WTC11 (cell line): Measurements from ENCODE around the gene FAM162B. TPM values are rescaled to one million over a fixed set of nuclear protein-coding genes. Genes with fewer than 3 reads are reported as not detected.

Experiments used
- ATAC-seq: fragments of 200-7000 bp; cut with Tn5 transposase; 2 replicates; pipeline ENCODE4 v1.10.0; 2021; ENCODE audit warnings: mild to moderate bottlenecking, moderate library complexity
- CTCF ChIA-PET: fragments of 300-600 bp; sonication (Branson Sonifier 250); formaldehyde crosslinking; loops from one replicate; lab custom pipeline; 2021; ENCODE audit warnings: antibody characterized with exemption; lab: Charles Lee
- POLR2A ChIA-PET: fragments of 350-600 bp; sonication (Branson Sonifier 250); formaldehyde crosslinking; loops from one replicate; lab custom pipeline; 2021; ENCODE audit warnings: antibody characterized with exemption; lab: Charles Lee
- DNase-seq: peaks from one replicate; pipeline ENCODE4 v3.0.0; 2021; ENCODE audit warnings: low spot score
- H3K27ac Mint-ChIP-seq: 2 replicates; pipeline ENCODE4 v1.8.0; 2021; ENCODE audit warnings: mixed read lengths
- H3K27me3 Mint-ChIP-seq: 2 replicates; pipeline ENCODE4 v1.8.0; 2021; ENCODE audit warnings: low read depth, mild to moderate bottlenecking, moderate library complexity, mixed read lengths
- H3K36me3 Mint-ChIP-seq: 2 replicates; pipeline ENCODE4 v1.8.0; 2021; ENCODE audit warnings: mixed read lengths
- H3K4me1 Mint-ChIP-seq: 2 replicates; pipeline ENCODE4 v1.8.0; 2022; ENCODE audit warnings: mixed read lengths
- H3K4me3 Mint-ChIP-seq: 2 replicates; pipeline ENCODE4 v1.8.0; 2021; ENCODE audit warnings: mild to moderate bottlenecking, moderate library complexity, mixed read lengths
- H3K9me3 Mint-ChIP-seq: 2 replicates; pipeline ENCODE4 v1.8.0; 2021; ENCODE audit warnings: mixed read lengths
- CTCF ChIP-seq: fragments of 200-600 bp; IDR thresholded peaks from 2 replicates; pipeline ENCODE4 v1.8.0; 2022; ENCODE audit warnings: antibody characterized with exemption
- E2F5 ChIP-seq: sonication (generic); formaldehyde crosslinking; IDR thresholded peaks from 2 replicates; pipeline ENCODE4 v1.8.1; 2022; ENCODE audit warnings: mild to moderate bottlenecking, moderate library complexity, missing genetic modification reagents
- EMX1 ChIP-seq: fragments of 250-450 bp; sonication (Bioruptor Pico); IDR thresholded peaks from 2 replicates; pipeline ENCODE4 v1.8.0; 2021; ENCODE audit warnings: mild to moderate bottlenecking
- ESRRA ChIP-seq: sonication (generic); formaldehyde crosslinking; IDR thresholded peaks from 2 replicates; pipeline ENCODE4 v1.8.1; 2022; ENCODE audit warnings: mild to moderate bottlenecking, missing genetic modification reagents, borderline replicate concordance
- ETV6 ChIP-seq: sonication (generic); formaldehyde crosslinking; IDR thresholded peaks from 2 replicates; pipeline ENCODE4 v1.8.1; 2022; ENCODE audit warnings: mild to moderate bottlenecking, missing genetic modification reagents
- FOXJ3 ChIP-seq: sonication (generic); formaldehyde crosslinking; IDR thresholded peaks from 2 replicates; pipeline ENCODE4 v1.9.0; 2021; ENCODE audit warnings: missing genetic modification reagents, mild to moderate bottlenecking, borderline replicate concordance
- GABPB1 ChIP-seq: sonication (generic); formaldehyde crosslinking; IDR thresholded peaks from 2 replicates; pipeline ENCODE4 v1.8.1; 2023; ENCODE audit warnings: mild to moderate bottlenecking, missing genetic modification reagents
- GRHL2 ChIP-seq: fragments of 250-450 bp; sonication (Bioruptor Pico); IDR thresholded peaks from 2 replicates; pipeline ENCODE4 v1.8.0; 2022; ENCODE audit warnings: mild to moderate bottlenecking, moderate library complexity; ENCODE audit not compliant: insufficient replicate concordance, severe bottlenecking
- HMGA2 ChIP-seq: fragments of 250-450 bp; sonication (Bioruptor Pico); IDR thresholded peaks from 2 replicates; pipeline ENCODE4 v1.4.0; 2021; ENCODE audit warnings: mild to moderate bottlenecking, moderate library complexity
- KAT7 ChIP-seq: sonication (generic); formaldehyde crosslinking; IDR thresholded peaks from 2 replicates; pipeline ENCODE4 v1.8.1; 2023; ENCODE audit warnings: missing genetic modification reagents, mild to moderate bottlenecking, borderline replicate concordance
- MAX ChIP-seq: sonication (generic); formaldehyde crosslinking; IDR thresholded peaks from 2 replicates; pipeline ENCODE4 v1.8.0; 2022; ENCODE audit warnings: mild to moderate bottlenecking, missing genetic modification reagents
- NFATC4 ChIP-seq: fragments of 250-450 bp; sonication (Bioruptor Pico); IDR thresholded peaks from 2 replicates; pipeline ENCODE4 v1.9.0; 2021; ENCODE audit warnings: mild to moderate bottlenecking
- PRRX2 ChIP-seq: fragments of 250-450 bp; sonication (Bioruptor Pico); IDR thresholded peaks from 2 replicates; pipeline ENCODE4 v1.8.0; 2021; ENCODE audit warnings: mild to moderate bottlenecking
- RELA ChIP-seq: sonication (generic); formaldehyde crosslinking; IDR thresholded peaks from 2 replicates; pipeline ENCODE4 v1.8.1; 2022; ENCODE audit warnings: missing genetic modification reagents, mild to moderate bottlenecking, borderline replicate concordance
- RORB ChIP-seq: fragments of 250-450 bp; sonication (Bioruptor Pico); IDR thresholded peaks from 2 replicates; pipeline ENCODE4 v1.9.0; 2021; ENCODE audit warnings: mild to moderate bottlenecking
- SMAD3 ChIP-seq: sonication (generic); formaldehyde crosslinking; IDR thresholded peaks from 2 replicates; pipeline ENCODE4 v1.8.0; 2022; ENCODE audit warnings: missing genetic modification reagents, mild to moderate bottlenecking, borderline replicate concordance
- SMAD4 ChIP-seq: sonication (generic); formaldehyde crosslinking; IDR thresholded peaks from 2 replicates; pipeline ENCODE4 v1.8.0; 2022; ENCODE audit warnings: mild to moderate bottlenecking, missing genetic modification reagents
- TP53 ChIP-seq: sonication (generic); formaldehyde crosslinking; IDR thresholded peaks from 2 replicates; pipeline ENCODE4 v1.8.1; 2023; ENCODE audit warnings: mild to moderate bottlenecking, missing genetic modification reagents
- ZBTB21 ChIP-seq: sonication (generic); formaldehyde crosslinking; IDR thresholded peaks from 2 replicates; pipeline ENCODE4 v1.8.1; 2023; ENCODE audit warnings: mild to moderate bottlenecking, missing genetic modification reagents, borderline replicate concordance
- ZNF121 ChIP-seq: sonication (generic); formaldehyde crosslinking; IDR thresholded peaks from 2 replicates; pipeline ENCODE4 v1.8.0; 2023; ENCODE audit warnings: missing genetic modification reagents
- ZNF232 ChIP-seq: sonication (generic); formaldehyde crosslinking; IDR thresholded peaks from 2 replicates; pipeline ENCODE4 v1.8.0; 2022; ENCODE audit warnings: mild to moderate bottlenecking, missing genetic modification reagents
- total RNA-seq: library from RNA; stranded (reverse); gene quantifications from 3 replicates; pipeline ENCODE4 v1.2.3, GENCODE V29; 2021
- TF ChIP-seq, protein P1 (sequence below): sonication (generic); formaldehyde crosslinking; IDR thresholded peaks from 2 replicates; pipeline ENCODE4 v1.8.1; 2023; ENCODE audit warnings: mild to moderate bottlenecking, missing genetic modification reagents, moderate library complexity
- TF ChIP-seq, protein P2 (sequence below): sonication (generic); formaldehyde crosslinking; IDR thresholded peaks from 2 replicates; pipeline ENCODE4 v1.8.1; 2023; ENCODE audit warnings: mild to moderate bottlenecking, missing genetic modification reagents, moderate library complexity
- TF ChIP-seq, protein P3 (sequence below): fragments of 250-450 bp; sonication (Bioruptor Pico); IDR thresholded peaks from 2 replicates; pipeline ENCODE4 v2.1.2; 2022; ENCODE audit warnings: mild to moderate bottlenecking, moderate library complexity
- TF ChIP-seq, protein P4 (sequence below): fragments of 250-450 bp; sonication (Bioruptor Pico); IDR thresholded peaks from 2 replicates; pipeline ENCODE4 v1.9.0; 2021; ENCODE audit warnings: moderate library complexity, mild to moderate bottlenecking, inconsistent platforms, borderline replicate concordance
- TF ChIP-seq, protein P5 (sequence below): sonication (generic); formaldehyde crosslinking; IDR thresholded peaks from 2 replicates; pipeline ENCODE4 v1.8.0; 2022; ENCODE audit warnings: mild to moderate bottlenecking, missing genetic modification reagents

Gene FAM162B
- total RNA-seq, 1 experiment from 2014 or later = 1.6 TPM

DNA sequence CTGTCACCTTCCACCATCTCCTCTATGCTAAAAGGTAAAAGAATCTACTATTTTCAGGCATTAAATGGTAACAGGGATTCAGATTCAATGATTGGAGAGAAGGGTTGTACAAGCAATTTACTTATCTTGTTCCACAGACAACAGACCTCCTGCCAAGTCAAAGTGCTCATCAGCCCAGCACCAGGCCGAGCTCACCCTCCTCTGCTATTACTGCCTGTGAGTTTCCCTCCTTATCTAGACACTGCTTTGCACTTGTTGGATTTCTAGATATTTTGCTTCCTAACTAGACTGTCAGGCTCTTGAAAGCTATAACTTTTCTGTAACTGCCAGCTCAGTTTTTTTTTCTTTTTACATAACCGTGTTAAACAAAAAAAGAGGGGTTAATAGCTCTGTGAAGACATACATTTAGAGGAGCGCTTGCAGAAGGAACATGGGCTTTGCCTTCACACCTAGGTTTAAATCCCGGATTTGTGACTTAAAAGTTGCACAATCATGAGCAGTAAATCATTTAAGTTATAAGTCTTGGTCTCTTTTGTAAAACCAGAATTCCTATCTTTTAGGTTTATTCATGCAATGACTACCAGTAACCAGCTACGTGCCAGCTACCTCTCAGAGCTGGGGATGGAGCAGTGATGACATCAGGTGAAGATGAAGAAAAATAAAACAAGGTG, 1.1 kb upstream of the FAM162B start:
- Mint-ChIP-seq H3K36me3 (no peaks in the 10 kb centered on the region), H3K9me3 (no peaks in the 10 kb centered on the region), H3K4me3 (peak overlapping the region; percentile 74), H3K27me3 (peaks cover 45% of the 10 kb centered on the region), H3K27ac (no peak overlapping the region)
- ATAC-seq (no peak), DNase-seq (no peak)
- CTCF ChIA-PET = interaction anchor here (0.7 to 1.0 kb wide), 2 partner anchors 11 to 13 kb away, joined by 3 to 4 read pairs; no protein-coding TSS in a partner anchor
- POLR2A ChIA-PET = no interaction called here
- TF ChIP-seq E2F5 (CRISPR knock-in tag) (no peak), CTCF (no peak), PRRX2 (no peak), ESRRA (CRISPR knock-in tag) (no peak), MAX (CRISPR knock-in tag) (no peak), EMX1 (CRISPR knock-in tag) (no peak), RORB (CRISPR knock-in tag) (no peak), GABPB1 (CRISPR knock-in tag) (no peak), FOXJ3 (CRISPR knock-in tag) (no peak)
- TF ChIP-seq, protein P1, sequence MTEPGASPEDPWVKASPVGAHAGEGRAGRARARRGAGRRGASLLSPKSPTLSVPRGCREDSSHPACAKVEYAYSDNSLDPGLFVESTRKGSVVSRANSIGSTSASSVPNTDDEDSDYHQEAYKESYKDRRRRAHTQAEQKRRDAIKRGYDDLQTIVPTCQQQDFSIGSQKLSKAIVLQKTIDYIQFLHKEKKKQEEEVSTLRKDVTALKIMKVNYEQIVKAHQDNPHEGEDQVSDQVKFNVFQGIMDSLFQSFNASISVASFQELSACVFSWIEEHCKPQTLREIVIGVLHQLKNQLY (CRISPR knock-in tag) = no peak
- TF ChIP-seq, protein P2, sequence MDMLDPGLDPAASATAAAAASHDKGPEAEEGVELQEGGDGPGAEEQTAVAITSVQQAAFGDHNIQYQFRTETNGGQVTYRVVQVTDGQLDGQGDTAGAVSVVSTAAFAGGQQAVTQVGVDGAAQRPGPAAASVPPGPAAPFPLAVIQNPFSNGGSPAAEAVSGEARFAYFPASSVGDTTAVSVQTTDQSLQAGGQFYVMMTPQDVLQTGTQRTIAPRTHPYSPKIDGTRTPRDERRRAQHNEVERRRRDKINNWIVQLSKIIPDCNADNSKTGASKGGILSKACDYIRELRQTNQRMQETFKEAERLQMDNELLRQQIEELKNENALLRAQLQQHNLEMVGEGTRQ (CRISPR knock-in tag) = no peak
- TF ChIP-seq, all 79 proteins: peak for 0
- peaks cover 14% of the 10 kb centered on the region for H3K4me1 Mint-ChIP-seq

- H3K9me3 Mint-ChIP-seq = peaks cover 2% of the 10 kb centered on the region; the same call in 1 of the 2 replicates
- ChIA-PET POLR2A (no interaction called here), CTCF (interaction anchor here (1.5 to 2.0 kb wide), 3 partner anchors 14 to 163 kb away, joined by 3 to 12 read pairs (median 5); partner anchors contain the start of gene RFX6)
- no peak overlapping the region for H3K27ac Mint-ChIP-seq
- H3K4me1 Mint-ChIP-seq = peaks cover 14% of the 10 kb centered on the region
- H3K27me3 Mint-ChIP-seq = peaks cover 45% of the 10 kb centered on the region
- peak overlapping the region; percentile 74 for H3K4me3 Mint-ChIP-seq
- DNase-seq (peak; percentile 43), ATAC-seq (peak; percentile 73)
- no peaks in the 10 kb centered on the region for H3K36me3 Mint-ChIP-seq
- TF ChIP-seq ZNF121 (CRISPR knock-in tag) = no peak
- no peak for TF ChIP-seq ZBTB21
- no peak for TF ChIP-seq RELA (CRISPR knock-in tag)
- TF ChIP-seq SMAD3 (CRISPR knock-in tag) = no peak
- no peak for TF ChIP-seq KAT7 (CRISPR knock-in tag)
- TF ChIP-seq, protein P3, sequence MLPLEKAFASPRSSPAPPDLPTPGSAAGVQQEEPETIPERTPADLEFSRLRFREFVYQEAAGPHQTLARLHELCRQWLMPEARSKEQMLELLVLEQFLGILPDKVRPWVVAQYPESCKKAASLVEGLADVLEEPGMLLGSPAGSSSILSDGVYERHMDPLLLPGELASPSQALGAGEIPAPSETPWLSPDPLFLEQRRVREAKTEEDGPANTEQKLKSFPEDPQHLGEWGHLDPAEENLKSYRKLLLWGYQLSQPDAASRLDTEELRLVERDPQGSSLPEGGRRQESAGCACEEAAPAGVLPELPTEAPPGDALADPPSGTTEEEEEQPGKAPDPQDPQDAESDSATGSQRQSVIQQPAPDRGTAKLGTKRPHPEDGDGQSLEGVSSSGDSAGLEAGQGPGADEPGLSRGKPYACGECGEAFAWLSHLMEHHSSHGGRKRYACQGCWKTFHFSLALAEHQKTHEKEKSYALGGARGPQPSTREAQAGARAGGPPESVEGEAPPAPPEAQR = no peak
- TF ChIP-seq EMX1 (CRISPR knock-in tag) = no peak
- TF ChIP-seq, protein P4, sequence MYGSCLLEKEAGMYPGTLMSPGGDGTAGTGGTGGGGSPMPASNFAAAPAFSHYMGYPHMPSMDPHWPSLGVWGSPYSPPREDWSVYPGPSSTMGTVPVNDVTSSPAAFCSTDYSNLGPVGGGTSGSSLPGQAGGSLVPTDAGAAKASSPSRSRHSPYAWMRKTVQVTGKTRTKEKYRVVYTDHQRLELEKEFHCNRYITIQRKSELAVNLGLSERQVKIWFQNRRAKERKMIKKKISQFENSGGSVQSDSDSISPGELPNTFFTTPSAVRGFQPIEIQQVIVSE (CRISPR knock-in tag) = no peak
- no peak for TF ChIP-seq ETV6 (CRISPR knock-in tag)
- no peak for TF ChIP-seq NFATC4
- TF ChIP-seq SMAD4 = no peak
- TF ChIP-seq, protein P5, sequence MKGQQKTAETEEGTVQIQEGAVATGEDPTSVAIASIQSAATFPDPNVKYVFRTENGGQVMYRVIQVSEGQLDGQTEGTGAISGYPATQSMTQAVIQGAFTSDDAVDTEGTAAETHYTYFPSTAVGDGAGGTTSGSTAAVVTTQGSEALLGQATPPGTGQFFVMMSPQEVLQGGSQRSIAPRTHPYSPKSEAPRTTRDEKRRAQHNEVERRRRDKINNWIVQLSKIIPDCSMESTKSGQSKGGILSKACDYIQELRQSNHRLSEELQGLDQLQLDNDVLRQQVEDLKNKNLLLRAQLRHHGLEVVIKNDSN (CRISPR knock-in tag) = 0 out of 2 replicates have a peak, but pooled peaks have one; percentile 10
- TF ChIP-seq E2F5 (CRISPR knock-in tag) = no peak
- TF ChIP-seq, protein P2 (CRISPR knock-in tag) = 0 out of 2 replicates have a peak, but pooled peaks have one; percentile 16
- TF ChIP-seq TP53 (CRISPR knock-in tag) = no peak
- TF ChIP-seq ZNF232 = no peak
- TF ChIP-seq GRHL2 (CRISPR knock-in tag) = no peak
- no peak for TF ChIP-seq HMGA2
Measured at GRCh38 chr6:116764629-116764960, 924 bp downstream of the FAM162B start.
